ENCODE data around the gene RRP1B.

RRP1B gene

GRCh38 chr21:43727519-43728153 is 68.3 kb downstream of the RRP1B start:
- peak; percentile 61 for DNase-seq

GRCh38 chr21:43728154-43728466 is 68.8 kb downstream of the RRP1B start:
- DNase-seq = no peak

DNA sequence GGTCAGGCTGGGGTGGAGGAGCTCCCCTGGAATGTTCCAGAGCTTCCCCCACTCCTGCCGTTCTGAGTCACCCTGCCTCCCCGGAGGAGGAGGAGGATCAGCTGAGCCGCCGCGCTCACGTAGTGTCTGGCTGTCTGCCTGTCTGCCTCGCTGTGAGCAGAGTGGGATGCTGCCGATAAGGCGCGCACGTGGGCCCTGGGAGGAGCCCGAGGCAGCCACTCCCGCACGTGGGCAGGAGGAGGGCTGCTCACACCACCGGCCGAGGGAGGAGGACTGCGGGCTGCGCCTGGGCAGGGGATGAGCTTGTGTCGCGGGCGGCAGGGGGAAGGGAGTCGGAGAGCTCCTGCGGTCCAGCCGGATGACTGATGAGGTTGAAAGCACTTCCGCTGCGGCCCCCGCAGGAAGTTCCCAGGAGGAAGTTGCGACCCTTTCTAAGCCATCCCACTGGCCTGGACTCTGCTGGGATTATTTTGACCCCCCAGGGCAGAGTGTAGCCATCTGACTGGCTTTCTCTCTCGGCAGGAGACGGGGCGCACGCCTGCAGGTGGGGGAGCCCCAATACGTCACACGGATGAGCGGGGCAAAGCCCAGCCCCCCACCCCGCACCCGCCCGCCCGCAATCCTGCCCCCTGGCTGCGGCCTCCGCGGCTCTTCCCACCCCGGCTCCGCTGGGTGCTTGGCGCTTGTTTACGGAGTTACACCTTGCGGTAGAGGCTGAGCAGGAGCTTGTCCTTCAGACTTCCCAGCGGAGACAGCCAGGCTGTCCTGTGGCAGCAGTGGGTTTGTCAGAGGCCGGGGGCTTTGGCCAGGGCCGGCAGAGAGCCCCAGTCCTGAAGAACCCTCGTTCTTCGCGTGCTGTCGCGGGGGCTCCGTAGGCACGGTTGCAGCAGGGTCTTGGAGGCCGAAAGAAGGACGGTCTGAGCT is 69.4 kb downstream of the RRP1B start:
- DNase-seq = peak; percentile 100

- DNase-seq = no peak
These were observed 72.1 kb downstream of the RRP1B start for GRCh38 chr21:43731476-43731875.

DNA sequence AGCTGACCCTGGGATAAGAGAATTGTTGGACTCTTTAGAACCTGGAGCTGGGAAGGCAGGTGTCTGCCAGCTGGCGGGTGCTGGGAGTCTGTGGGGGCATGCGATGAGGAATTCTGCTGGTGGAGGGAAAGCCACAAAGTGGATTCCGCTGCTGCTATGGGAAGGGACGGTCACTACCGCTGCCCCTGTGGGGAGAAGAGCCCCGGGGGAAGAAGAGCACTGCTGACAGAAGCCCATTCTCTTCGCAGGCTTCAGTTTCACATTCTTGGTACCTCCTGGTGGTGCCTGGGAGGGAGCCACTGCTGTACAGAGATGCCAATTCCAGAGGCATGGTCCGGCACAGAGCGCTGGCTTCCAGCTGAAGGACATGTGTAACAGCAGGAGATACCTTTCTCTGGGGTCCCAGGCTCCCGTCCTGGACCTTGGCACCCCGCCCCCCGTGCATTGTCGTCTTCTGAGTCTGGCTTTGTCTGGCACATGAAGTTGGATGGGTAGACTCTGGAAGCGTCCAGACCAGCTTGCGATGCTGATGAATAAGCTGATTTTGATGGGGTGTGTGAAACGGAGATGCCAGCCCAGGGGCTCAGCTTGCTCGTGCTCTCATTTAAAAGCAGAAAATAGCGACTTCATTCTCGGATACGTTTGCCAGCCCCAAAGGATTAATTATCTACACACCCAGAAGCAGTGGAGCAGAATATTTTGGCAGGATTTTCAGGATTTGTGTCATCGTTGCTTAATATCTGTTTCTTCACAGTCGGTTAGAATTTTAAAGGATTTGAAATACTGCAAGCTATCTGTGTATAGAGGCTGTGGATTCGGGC is 72.7 kb downstream of the RRP1B start:
- no peak for DNase-seq

GRCh38 chr21:43733060-43733459 is 73.7 kb downstream of the RRP1B start:
- DNase-seq = no peak

DNA sequence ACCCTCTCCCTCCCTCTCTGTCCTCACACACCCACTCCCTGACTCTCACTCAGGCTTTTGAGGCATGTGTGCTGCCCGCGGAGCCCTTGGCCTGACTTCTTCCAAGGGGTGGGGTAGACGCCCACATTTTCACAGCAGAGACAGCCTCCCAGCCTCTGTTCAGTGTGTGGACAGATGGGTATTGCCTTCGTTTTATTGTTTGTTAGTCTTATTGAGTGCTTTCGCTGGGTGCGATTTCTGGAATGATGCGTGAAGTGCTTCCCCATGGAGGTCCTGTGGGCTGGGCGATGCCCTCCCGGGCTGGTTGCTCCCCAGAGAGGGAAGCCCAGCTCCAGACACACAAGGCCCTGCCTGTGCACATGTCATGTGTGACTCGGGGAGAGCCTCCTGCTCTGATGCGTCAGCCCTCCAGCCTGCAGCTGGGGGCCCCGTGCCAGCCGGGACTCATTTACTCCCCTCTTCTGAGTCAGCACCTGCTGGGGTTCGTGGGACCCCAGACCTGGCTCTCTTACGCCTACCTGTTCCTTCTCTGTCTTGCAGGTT is 74.2 kb downstream of the RRP1B start:
- DNase-seq = no peak

GRCh38 chr21:43734131-43734927 is 75.0 kb downstream of the RRP1B start:
- no peak for DNase-seq

DNA sequence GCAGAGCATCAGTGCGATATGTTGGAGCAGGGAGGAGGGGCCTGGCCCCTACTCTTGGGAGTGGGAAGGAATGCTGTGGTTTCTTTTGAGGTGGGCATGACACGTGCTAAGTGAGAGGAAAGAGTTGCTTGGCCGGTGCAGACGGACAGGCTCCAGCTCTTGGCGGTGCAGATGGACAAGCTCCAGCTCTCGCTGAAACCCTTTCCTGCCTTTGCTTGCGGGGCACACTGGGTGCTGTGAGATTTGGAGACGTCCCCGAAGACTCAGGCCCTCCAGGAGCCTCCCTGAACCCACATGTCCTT is 75.5 kb downstream of the RRP1B start:
- no peak for DNase-seq

DNA sequence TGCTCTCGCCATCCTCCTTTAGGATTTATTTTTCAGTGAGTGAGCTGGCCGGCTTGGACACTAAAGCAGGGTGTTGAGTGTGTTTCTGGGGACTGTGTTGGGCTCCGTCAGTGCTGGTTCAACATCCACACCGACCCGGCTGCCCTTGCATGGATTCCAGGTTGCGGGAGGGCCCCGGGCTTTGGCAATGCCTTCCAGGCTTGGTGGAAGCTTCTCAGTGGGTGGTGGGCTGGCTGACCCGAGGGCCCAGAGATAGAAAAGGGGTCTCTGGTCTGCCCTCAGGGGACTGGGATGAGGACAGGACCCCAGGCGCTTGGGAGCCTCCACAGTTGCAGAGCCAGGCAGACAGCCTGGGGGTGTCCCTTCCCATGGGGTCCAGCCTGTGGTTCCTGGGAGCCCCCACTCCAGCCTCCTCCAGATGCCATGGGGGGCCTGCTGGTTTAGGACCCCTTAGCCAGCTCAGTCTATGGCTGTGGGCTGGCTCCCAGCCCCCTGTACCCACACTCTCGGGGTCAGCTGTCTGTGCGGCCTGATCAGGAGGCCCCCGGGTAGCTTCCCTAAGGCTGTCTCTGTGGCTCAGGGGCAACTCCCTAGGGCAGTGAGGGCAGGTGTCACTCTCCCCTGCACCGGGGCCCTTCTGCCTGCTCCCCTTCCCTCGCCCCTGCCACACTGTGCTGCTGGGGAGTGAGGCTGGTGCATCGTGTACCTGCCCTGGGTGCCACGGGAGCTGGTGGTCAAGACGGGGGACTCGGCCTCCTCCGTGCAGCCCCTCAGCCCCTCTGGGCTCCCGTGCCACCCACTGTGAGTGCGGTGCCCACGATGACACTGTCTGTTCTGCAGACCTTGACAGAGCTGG is 76.1 kb downstream of the RRP1B start:
- DNase-seq = no peak

DNA sequence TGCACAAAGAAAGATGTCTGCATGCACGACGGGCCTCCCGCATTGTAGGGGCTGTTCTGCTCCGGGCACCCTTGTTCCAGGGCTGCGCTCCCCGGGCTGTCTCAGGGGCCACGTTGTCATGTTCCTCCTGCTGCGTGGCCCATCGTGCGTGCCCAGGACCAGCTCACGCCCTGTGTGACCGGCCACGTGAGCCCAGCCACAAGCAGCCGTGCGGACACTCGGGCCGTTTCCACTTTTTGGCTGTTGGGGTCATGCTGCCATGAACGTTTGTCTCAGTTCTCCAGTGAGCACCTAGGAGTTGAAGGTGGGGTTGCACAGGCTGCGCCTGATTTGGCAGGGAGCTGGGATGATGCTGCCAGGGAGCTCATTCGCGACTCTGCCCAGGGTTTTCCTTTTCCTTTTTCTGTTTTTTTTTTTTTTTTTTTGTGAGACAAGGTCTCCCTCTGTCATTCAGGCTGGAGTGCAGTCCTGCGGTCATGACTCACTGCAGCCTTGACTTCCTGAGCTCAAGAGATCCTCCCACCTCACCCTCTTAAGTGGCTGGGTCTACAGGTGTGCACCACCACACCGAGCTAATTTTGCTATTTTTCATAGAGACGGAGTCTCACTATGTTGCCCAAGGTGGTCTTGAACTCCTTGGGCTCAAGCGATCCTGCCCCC is 77.0 kb downstream of the RRP1B start:
- no peak for DNase-seq

DNA sequence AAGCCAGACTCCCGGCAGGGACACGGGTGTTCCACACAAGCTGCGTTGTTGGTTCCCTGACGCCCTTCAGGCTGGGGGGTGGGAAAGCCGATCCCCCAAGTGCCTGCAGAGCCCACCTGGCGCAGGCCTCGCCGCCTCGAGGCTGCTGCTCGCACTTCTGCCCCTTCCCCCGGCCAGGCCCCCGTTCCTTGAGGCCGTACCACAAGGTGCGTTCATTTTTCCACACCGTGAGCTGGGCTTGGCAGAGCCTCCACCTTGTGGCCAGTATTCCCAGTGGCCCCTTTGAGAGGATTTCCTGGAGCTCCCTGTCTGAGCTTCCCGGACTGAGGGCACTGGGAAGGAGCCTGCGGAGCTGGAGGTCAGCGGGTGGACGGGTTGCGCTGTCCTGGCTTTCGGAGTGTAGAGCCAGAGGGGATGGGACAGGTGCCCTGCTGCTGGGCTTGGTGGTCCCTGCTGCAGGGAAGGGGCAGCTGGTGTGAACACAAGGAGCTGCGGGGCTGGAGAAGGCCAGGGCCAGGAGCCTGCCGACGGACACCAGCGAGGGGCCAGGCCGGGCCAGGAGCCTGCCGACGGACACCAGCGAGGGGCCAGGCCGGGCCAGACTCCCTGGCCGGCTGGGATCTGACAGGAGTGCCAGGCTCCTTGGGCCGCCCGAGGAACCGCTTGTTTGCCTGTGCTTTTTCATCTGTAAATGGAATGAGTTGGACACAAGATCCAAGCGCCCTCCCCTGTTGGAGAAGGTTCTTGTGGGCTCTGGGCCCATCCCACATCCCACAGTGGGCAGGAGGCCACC is 78.0 kb downstream of the RRP1B start:
- no peak for DNase-seq

GRCh38 chr21:43739621-43740435 is 80.5 kb downstream of the RRP1B start:
- peak; percentile 84 for DNase-seq

DNA sequence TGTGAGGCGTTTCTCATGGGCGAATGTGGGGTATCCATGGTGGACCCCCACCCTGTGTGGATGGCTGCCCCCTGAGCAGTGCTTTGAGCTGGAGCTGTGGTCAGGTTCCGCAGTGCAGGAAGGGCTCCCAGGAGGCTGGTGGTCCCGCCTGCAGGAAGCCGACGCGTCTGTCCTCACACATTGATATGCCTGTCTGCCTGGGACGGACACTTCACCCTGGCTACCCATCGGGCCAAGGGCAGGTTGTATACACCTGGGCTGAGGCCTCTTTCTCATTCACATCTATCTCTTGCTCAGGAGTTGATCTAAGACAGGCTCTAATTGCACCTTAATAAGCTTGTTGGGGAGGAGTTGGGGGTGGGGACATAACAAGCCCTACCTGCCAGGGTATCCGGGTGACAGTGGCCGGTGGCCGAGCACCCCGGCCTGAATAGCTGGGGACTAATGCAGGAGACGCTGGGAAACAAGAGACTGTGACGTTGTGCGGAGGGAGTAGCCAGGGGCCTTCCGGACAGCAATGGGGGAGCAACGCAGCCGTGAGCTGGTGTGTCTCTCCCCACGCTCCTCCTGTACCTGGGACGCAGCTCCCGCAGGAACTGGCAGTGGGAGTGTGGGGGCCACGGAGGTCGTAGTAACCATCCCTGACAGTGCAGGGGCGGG is 81.3 kb downstream of the RRP1B start:
- peak; percentile 94 for DNase-seq

DNA sequence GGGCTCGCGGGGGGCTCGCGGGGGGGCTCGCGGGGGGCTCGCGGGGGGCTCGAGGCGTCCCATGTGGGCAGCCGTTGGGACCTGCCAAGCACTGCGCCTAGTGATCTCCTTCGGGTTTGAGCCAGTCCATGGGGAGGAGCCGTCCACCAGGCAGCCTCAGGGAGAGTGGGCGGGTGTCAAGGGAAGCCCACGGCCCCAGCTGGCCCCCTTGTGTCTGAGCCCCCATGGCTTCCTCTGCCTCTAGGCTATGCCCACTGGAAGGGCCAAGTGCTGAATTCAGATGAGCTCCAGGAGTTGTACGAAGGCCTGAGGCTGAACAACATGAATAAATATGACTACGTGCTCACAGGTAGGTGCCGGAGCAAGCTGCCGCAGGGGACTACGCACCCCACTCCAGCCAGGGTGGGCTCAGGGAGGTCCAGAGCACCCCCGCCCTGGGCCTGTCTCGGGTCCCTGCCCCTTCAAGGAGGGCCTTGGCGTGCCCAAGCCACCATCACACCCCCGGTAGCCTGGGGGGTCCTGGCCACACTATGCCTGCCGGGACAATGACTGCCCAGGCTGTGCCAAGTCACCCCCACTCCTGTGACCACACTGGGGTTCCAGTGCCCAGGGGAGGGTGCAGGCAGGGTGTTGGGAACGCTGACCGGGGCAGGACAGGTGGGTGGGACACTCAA is 82.2 kb downstream of the RRP1B start:
- DNase-seq = no peak

- no peak for DNase-seq
These were observed 84.6 kb downstream of the RRP1B start for GRCh38 chr21:43743947-43744346.

GRCh38 chr21:43744725-43745124 is 85.4 kb downstream of the RRP1B start:
- no peak for DNase-seq

All from OCI-M1 (cell line).